SU-DHL-6 (cell line): ENCODE measurements around the gene ABLIM1.

Experiments
- CTCF ChIP-seq: fragments of 200-600 bp; sonication (generic); IDR thresholded peaks from one replicate; pipeline ENCODE4 v1.5.1; 2017; ENCODE audit warnings: antibody characterized with exemption, mild to moderate bottlenecking, low read length, moderate library complexity; ENCODE audit not compliant: insufficient read depth, poor library complexity, severe bottlenecking
- EZH2phosphoT487 ChIP-seq: fragments of 200-600 bp; sonication (generic), shearing (Covaris generic); conservative IDR thresholded peaks from 2 replicates; pipeline ENCODE4 v1.6.1; 2018; ENCODE audit warnings: mild to moderate bottlenecking, antibody characterized with exemption, low read length, moderate library complexity, mixed read lengths

GRCh38 chr10:114688786-114689185, 30.7 kb upstream of the ABLIM1 start:
- TF ChIP-seq CTCF, result no peak
- TF ChIP-seq EZH2phosphoT487, result no peak
